ENCODE results near the gene C20orf96. TPM values are rescaled to one million over a fixed set of nuclear protein-coding genes. Genes with fewer than 3 reads are reported as not detected.
A peak's percentile ranks its signal among the peaks of the same experiment; 100 is the strongest.

C20orf96 gene
- total RNA-seq, 2 experiments from 2014 or later = 9.6 to 11.7 TPM

GRCh38 chr20:288956-289692 is 1.4 kb downstream of the C20orf96 start:
- Mint-ChIP-seq H3K27me3 (no peaks in the 10 kb centered on the region), H3K36me3 (peaks cover 7% of the 10 kb centered on the region), H3K27ac (no peak overlapping the region), H3K9me3 (peaks cover 1% of the 10 kb centered on the region), H3K4me3 (peak overlapping the region; percentile 30), H3K4me1 (peaks cover 18% of the 10 kb centered on the region)
- POLR2A ChIA-PET = interaction anchor here (0.6 to 1.1 kb wide), 2 partner anchors 36 to 41 kb away, joined by 3 read pairs; partner anchors contain the start of gene SOX12
- ATAC-seq (ENCODE audit: low read depth) = no peak
- no peak for DNase-seq

DNA sequence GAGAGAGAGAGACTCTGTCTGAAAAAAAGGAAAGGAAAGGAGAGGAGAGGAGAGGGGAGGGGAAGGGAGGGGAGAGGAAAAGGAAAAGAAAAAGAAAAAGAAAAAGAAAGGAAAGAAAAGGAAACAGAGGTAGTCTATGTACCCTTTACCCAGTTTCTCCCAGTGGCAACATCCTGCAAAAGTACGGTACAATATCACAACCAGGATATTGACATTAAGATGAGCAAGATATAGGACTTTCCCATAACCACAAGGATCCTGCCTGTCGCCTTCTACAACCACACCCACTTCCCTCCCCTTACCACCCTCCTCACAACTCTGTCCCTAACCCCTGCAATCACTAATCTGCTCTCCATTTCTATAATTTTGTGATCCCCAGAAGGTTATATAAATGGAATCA is 4.0 kb downstream of the C20orf96 start:
- Mint-ChIP-seq H3K27me3 (no peaks in the 10 kb centered on the region), H3K27ac (no peak overlapping the region), H3K4me3 (no peak overlapping the region), H3K9me3 (peaks cover 1% of the 10 kb centered on the region), H3K36me3 (peaks cover 7% of the 10 kb centered on the region), H3K4me1 (peaks cover 14% of the 10 kb centered on the region)
- ATAC-seq (ENCODE audit: low read depth) = no peak
- POLR2A ChIA-PET = no interaction called here
- DNase-seq = no peak

- no peak overlapping the region for H3K27ac Mint-ChIP-seq
- no peaks in the 10 kb centered on the region for H3K27me3 Mint-ChIP-seq
- POLR2A ChIA-PET = interaction anchor here (1.5 kb wide), 1 partner anchor 13 kb away, joined by 3 read pairs; the partner anchor contains the start of gene ZCCHC3
- H3K4me1 Mint-ChIP-seq = peaks cover 8% of the 10 kb centered on the region
- peaks cover 5% of the 10 kb centered on the region for H3K36me3 Mint-ChIP-seq
- H3K9me3 Mint-ChIP-seq = peaks cover under 1% of the 10 kb centered on the region
- H3K4me3 Mint-ChIP-seq = no peak overlapping the region
- DNase-seq (no peak), ATAC-seq (ENCODE audit: low read depth) (no peak)
These were observed 6.4 kb downstream of the C20orf96 start for GRCh38 chr20:284172-284571.

DNA sequence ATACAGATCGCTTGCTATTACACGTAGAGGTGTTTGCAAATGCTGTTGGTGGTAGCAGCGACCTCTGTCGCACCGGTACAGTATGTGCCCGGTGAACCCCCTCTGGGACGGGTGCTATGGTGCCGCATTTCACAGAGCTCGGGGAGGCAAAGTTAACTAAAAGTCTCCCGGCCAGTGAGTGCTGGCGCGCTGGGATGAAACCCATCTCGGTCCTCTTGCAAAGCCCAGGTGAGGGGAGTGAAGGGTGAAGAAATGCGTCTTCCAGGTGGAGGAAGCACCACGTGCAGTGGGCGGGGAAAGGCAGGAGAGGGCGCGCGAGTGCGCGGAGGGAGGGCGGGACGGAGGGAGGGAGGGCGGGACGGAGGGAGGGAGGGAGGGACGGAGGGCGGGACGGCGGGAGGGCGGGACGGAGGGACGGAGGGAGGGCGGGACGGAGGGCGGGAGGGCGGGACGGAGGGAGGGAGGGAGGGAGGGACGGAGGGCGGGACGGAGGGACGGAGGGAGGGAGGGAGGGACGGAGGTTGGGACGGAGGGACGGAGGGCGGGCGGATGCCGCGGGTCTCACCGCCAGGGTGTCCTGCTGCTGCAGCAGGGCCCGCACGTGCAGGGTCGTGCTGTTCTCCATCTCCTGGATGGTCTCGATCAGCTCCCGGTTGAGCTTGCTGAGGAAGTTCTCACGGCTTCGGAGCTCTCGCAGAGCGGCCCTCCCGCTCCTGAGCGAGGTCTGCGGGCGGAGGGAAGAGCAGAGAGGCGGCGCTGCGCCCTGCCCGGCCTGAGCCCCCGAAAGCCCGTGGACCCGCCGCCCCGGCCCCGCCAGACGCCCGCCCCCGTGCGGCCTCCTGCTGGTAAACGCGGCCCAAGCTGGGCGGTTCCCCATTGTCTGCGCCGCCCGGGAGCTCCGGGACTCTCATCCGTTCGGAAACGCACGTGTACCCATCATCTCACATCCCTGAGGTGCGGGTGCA is 11.7 kb downstream of the C20orf96 start:
- no peak overlapping the region for H3K4me3 Mint-ChIP-seq
- H3K27ac Mint-ChIP-seq = no peak overlapping the region

DNA sequence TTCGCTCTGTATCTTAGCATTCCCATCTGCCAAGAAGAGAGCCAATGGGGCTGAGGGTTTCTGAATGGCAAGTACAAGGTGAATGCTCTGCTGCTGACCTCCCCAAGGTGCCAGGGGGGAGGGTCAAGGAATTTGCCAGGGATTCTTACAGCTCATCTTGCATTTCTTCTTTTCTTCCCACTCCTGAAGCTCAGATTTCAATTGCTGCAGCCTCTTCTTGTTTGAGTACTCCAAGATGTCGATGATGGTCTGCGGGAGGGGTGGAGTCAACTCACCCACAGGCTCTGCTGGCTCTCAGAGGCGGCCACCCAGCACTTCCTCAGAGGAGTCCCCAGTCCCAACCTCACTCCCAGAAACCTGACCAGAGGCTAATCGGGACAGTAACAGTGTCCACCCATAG is 12.4 kb downstream of the C20orf96 start:
- Mint-ChIP-seq H3K27me3 (no peaks in the 10 kb centered on the region), H3K4me1 (peaks cover 2% of the 10 kb centered on the region), H3K27ac (no peak overlapping the region), H3K9me3 (no peaks in the 10 kb centered on the region), H3K36me3 (peaks cover 13% of the 10 kb centered on the region), H3K4me3 (no peak overlapping the region)
- POLR2A ChIA-PET = no interaction called here
- ATAC-seq (ENCODE audit: low read depth) (no peak), DNase-seq (no peak)

More for the DNA sequence above, 11.7 kb downstream of the C20orf96 start:
- ATAC-seq (ENCODE audit: low read depth) (no peak), DNase-seq (no peak)
- Mint-ChIP-seq H3K9me3 (no peaks in the 10 kb centered on the region), H3K27me3 (no peaks in the 10 kb centered on the region), H3K36me3 (peaks cover 13% of the 10 kb centered on the region), H3K4me1 (peaks cover 2% of the 10 kb centered on the region)
- POLR2A ChIA-PET = no interaction called here

- H3K27ac Mint-ChIP-seq = no peak overlapping the region
These were observed 13.1 kb downstream of the C20orf96 start for GRCh38 chr20:277496-277781.

DNA sequence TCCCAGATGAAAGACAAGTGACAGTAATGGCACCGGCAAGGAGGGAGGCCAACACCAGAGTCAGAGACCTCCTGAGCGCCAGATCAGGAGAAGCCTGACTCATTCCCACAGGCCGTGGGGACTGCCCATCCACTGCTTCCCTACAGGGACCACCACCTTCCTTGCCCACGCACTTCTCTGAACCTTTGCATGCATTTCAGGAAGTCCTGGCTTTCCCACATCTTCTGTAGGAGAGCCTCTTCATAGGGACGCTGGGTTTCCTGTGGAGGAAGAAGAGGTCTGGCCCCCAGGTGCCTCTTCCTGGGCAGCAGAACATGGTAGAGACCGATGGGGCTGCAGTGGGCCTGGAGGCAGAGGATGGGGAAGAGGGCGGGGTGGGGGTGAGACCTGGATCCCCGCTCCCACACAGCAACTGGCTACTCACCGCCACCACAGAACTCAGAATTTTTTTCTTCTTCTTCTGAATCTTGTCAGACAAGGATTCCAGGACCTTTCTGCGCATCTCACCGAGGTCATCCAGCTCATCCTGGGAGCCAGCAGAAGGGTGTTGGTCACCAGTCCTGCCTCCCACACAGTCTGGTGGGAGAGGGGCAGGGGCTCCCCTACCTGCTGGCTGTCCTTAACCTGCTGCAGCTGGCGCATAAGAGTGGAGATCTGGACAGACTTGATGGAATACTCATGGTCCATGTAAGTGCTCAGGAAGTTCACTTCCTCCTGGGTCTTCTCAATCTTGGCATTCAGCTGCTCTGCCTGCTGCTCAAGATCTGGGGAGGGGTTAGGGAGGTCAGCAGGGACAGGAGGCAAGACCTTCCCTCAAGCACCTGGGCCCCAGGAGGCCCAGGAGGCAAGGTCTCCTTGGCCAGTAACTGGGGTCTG is 13.7 kb downstream of the C20orf96 start:
- ATAC-seq (ENCODE audit: low read depth) = no peak
- H3K27me3 Mint-ChIP-seq = no peaks in the 10 kb centered on the region
- peaks cover 2% of the 10 kb centered on the region for H3K4me1 Mint-ChIP-seq
- H3K9me3 Mint-ChIP-seq = no peaks in the 10 kb centered on the region
- DNase-seq = no peak
- no peak overlapping the region for H3K27ac Mint-ChIP-seq
- H3K4me3 Mint-ChIP-seq = no peak overlapping the region
- H3K36me3 Mint-ChIP-seq = peaks cover 13% of the 10 kb centered on the region
- POLR2A ChIA-PET = no interaction called here

More at GRCh38 chr20:277496-277781, 13.1 kb downstream of the C20orf96 start:
- Mint-ChIP-seq H3K4me1 (peaks cover 2% of the 10 kb centered on the region), H3K9me3 (no peaks in the 10 kb centered on the region), H3K27me3 (no peaks in the 10 kb centered on the region), H3K4me3 (no peak overlapping the region), H3K36me3 (peaks cover 13% of the 10 kb centered on the region)
- DNase-seq (no peak), ATAC-seq (ENCODE audit: low read depth) (no peak)
- POLR2A ChIA-PET = no interaction called here

GRCh38 chr20:275791-276190 is 14.8 kb downstream of the C20orf96 start:
- Mint-ChIP-seq H3K9me3 (no peaks in the 10 kb centered on the region), H3K4me1 (peaks cover 2% of the 10 kb centered on the region), H3K27me3 (no peaks in the 10 kb centered on the region), H3K36me3 (peaks cover 13% of the 10 kb centered on the region), H3K27ac (no peak overlapping the region), H3K4me3 (no peak overlapping the region)
- ATAC-seq (ENCODE audit: low read depth) = no peak
- no peak for DNase-seq
- POLR2A ChIA-PET = no interaction called here

DNA sequence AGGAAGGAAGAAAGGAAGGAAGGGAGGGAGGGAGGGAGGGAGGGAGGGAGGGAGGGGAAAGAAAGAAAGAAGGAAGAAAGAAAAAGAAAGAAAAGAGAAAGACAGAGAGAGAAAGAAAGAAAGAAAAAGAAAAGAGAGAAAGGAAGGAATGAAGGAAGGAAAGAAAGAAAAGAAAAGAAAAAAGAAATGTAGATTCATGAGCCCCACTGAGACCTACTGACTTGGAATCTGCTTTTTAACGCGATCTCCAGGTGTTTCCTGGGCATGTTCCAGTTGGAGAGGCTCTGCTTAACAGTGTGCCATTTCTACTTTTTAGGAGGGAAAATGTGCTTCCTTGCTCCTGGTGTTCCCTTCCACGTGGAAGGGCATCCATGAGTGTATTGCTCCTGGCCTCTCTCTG is 16.7 kb downstream of the C20orf96 start:
- H3K9me3 Mint-ChIP-seq = no peaks in the 10 kb centered on the region
- H3K27ac Mint-ChIP-seq = no peak overlapping the region
- peaks cover 13% of the 10 kb centered on the region for H3K36me3 Mint-ChIP-seq
- H3K4me1 Mint-ChIP-seq = peaks cover 2% of the 10 kb centered on the region
- POLR2A ChIA-PET = no interaction called here
- no peaks in the 10 kb centered on the region for H3K27me3 Mint-ChIP-seq
- no peak overlapping the region for H3K4me3 Mint-ChIP-seq
- DNase-seq = no peak
- ATAC-seq (ENCODE audit: low read depth) = no peak

- DNase-seq (no peak), ATAC-seq (ENCODE audit: low read depth) (no peak)
- Mint-ChIP-seq H3K36me3 (peaks cover 6% of the 10 kb centered on the region), H3K4me3 (no peak overlapping the region), H3K27ac (no peak overlapping the region), H3K4me1 (no peaks in the 10 kb centered on the region), H3K9me3 (no peaks in the 10 kb centered on the region), H3K27me3 (peaks cover under 1% of the 10 kb centered on the region)
- POLR2A ChIA-PET = no interaction called here
These were observed 17.8 kb downstream of the C20orf96 start for GRCh38 chr20:272718-273117.

DNA sequence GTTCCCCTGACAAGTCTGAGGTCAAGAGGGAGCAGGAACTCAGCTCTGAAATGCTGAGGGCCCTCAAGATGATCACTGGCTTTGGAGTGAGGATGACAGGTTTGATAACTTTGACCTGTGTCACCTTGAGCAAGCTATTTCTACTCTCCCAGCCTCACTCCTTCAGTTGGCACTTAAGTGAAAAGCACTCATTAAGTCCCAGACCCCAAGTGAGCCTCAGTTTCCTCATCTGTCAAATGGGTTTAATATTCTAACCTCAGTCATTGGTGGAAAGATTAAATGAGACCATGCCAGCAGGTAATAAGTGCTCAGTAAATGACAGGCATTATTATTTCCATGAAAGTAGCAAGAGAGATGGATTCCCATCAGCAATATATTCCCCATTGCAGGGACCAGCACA is 19.0 kb downstream of the C20orf96 start:
- Mint-ChIP-seq H3K27ac (no peak overlapping the region), H3K9me3 (no peaks in the 10 kb centered on the region), H3K4me3 (no peak overlapping the region), H3K4me1 (peaks cover 6% of the 10 kb centered on the region), H3K36me3 (peaks cover 4% of the 10 kb centered on the region), H3K27me3 (peaks cover 2% of the 10 kb centered on the region)
- DNase-seq = no peak
- POLR2A ChIA-PET = no interaction called here
- ATAC-seq (ENCODE audit: low read depth) = no peak

DNA sequence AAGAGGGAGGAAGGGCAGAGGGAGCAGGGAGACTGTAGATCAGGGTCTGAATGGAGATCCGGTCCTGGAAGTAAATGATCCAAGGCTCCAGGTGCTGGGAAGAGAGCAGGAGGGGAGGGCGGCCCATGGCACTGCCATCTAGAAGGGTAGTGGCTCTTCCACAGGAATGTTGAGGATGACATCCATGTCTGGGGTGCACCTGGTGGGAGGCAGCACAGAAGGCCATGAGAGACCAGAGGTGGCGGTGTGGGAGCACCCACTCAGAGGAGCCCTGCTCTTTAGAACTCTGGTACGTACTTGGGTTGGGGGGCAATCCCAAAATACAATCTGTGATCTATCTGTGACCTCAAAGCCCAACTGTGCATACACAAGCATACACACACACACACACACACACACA is 19.5 kb downstream of the C20orf96 start:
- Mint-ChIP-seq H3K27ac (no peak overlapping the region), H3K36me3 (peaks cover under 1% of the 10 kb centered on the region), H3K4me3 (no peak overlapping the region), H3K9me3 (no peaks in the 10 kb centered on the region), H3K4me1 (peaks cover 10% of the 10 kb centered on the region), H3K27me3 (peaks cover 2% of the 10 kb centered on the region)
- no peak for ATAC-seq (ENCODE audit: low read depth)
- DNase-seq = no peak
- POLR2A ChIA-PET = no interaction called here

- no peak overlapping the region for H3K27ac Mint-ChIP-seq
- ATAC-seq (ENCODE audit: low read depth) (no peak), DNase-seq (no peak)
- POLR2A ChIA-PET = no interaction called here
- peaks cover 10% of the 10 kb centered on the region for H3K4me1 Mint-ChIP-seq
- no peak overlapping the region for H3K4me3 Mint-ChIP-seq
- H3K9me3 Mint-ChIP-seq = no peaks in the 10 kb centered on the region
- no peaks in the 10 kb centered on the region for H3K36me3 Mint-ChIP-seq
- H3K27me3 Mint-ChIP-seq = peaks cover 2% of the 10 kb centered on the region
These were observed 20.0 kb downstream of the C20orf96 start for GRCh38 chr20:270517-270916.
